Caco-2 (cell line): ENCODE measurements around the gene IQCN. TPM values are rescaled to one million over a fixed set of nuclear protein-coding genes. Genes with fewer than 3 reads are reported as not detected.
A peak's percentile ranks its signal among the peaks of the same experiment; 100 is the strongest.

Source experiments
- BruUV-seq: library from RNA; stranded (reverse); fragments of 400-500 nt; replicated peaks from 2 replicates; lab custom pipeline; 2021; lab: Mats Ljungman, UMichigan
- CTCF ChIA-PET: fragments of 300-600 bp; sonication (Branson Sonifier 250); formaldehyde crosslinking; loops from one replicate; lab custom pipeline; 2022; ENCODE audit warnings: antibody characterized with exemption; lab: Charles Lee
- POLR2A ChIA-PET: fragments of 300-600 bp; sonication (Branson Sonifier 250); formaldehyde crosslinking; loops from one replicate; lab custom pipeline; 2022; ENCODE audit warnings: antibody characterized with exemption; lab: Charles Lee
- DNase-seq, 2 experiments: peaks; one replicate each; pipeline versions ENCODE4 v3.0.0 to v3.0.0-alpha.2; 2020 to 2022
- H3K27me3 ChIP-seq: replicated peaks from 2 replicates; pipeline ENCODE4 v1.6.0; 2011; ENCODE audit warnings: low read length; ENCODE audit not compliant: control insufficient read depth, insufficient read depth
- H3K36me3 ChIP-seq: 2 replicates; pipeline ENCODE4 v1.5.1; 2011; ENCODE audit warnings: low read length; ENCODE audit not compliant: control insufficient read depth, insufficient read depth
- H3K4me1 ChIP-seq: fragments of 250-450 bp; sonication (Bioruptor Pico); 2 replicates; pipeline ENCODE4 v1.5.1; 2020; ENCODE audit warnings: mild to moderate bottlenecking
- H3K4me3 ChIP-seq: 2 replicates; pipeline ENCODE4 v1.5.1; 2011; ENCODE audit warnings: low read depth, mild to moderate bottlenecking, control low read depth, low read length
- H3K9me3 ChIP-seq: fragments of 250-450 bp; sonication (Bioruptor Pico); 2 replicates; pipeline ENCODE4 v1.5.1; 2020; ENCODE audit warnings: mild to moderate bottlenecking, moderate library complexity
- H3K27ac Mint-ChIP-seq: one replicate; pipeline ENCODE4 v1.8.0; 2022; ENCODE audit warnings: mixed read lengths; ENCODE audit not compliant: unreplicated experiment
- H3K27me3 Mint-ChIP-seq: one replicate; pipeline ENCODE4 v1.8.0; 2022; ENCODE audit warnings: mixed read lengths; ENCODE audit not compliant: insufficient read depth, unreplicated experiment
- H3K36me3 Mint-ChIP-seq: one replicate; pipeline ENCODE4 v1.8.0; 2022; ENCODE audit warnings: mild to moderate bottlenecking, mixed read lengths; ENCODE audit not compliant: insufficient read depth, unreplicated experiment
- H3K4me1 Mint-ChIP-seq: one replicate; pipeline ENCODE4 v1.8.0; 2022; ENCODE audit warnings: low read depth, mixed read lengths; ENCODE audit not compliant: unreplicated experiment
- H3K4me3 Mint-ChIP-seq: one replicate; pipeline ENCODE4 v1.8.0; 2022; ENCODE audit warnings: mild to moderate bottlenecking, moderate library complexity, mixed read lengths; ENCODE audit not compliant: unreplicated experiment
- H3K9me3 Mint-ChIP-seq: one replicate; pipeline ENCODE4 v1.8.0; 2022; ENCODE audit warnings: mixed read lengths; ENCODE audit not compliant: unreplicated experiment
- intact Hi-C: fragments of 100-400 bp; cut with micrococcal nuclease; formaldehyde crosslinking; loops from one replicate; pipeline ENCODE4 v1.10.0; 2022; ENCODE audit not compliant: unreplicated experiment
- total RNA-seq: library from RNA; stranded (reverse); gene quantifications from 2 replicates; pipeline ENCODE4 v1.2.3, GENCODE V29; 2022
- TF ChIP-seq, protein P1 (sequence below), 2 experiments: fragments of 200-600 bp in 1 of 2; IDR thresholded peaks; 1 replicate in 1 of 2; 2 replicates in 1 of 2; pipeline versions ENCODE4 v1.5.1 to v1.8.0; 2011 to 2022; ENCODE audit warnings: antibody characterized with exemption in 1 of 2, control low read depth in 1 of 2, inconsistent platforms in 1 of 2, low read depth in 1 of 2, low read length in 1 of 2, mild to moderate bottlenecking in 1 of 2, moderate library complexity in 1 of 2; ENCODE audit not compliant: insufficient read depth in 1 of 2, severe bottlenecking in 1 of 2, unreplicated experiment in 1 of 2

IQCN gene
- total RNA-seq, 1 experiment from 2014 or later: 2.1 TPM

DNA sequence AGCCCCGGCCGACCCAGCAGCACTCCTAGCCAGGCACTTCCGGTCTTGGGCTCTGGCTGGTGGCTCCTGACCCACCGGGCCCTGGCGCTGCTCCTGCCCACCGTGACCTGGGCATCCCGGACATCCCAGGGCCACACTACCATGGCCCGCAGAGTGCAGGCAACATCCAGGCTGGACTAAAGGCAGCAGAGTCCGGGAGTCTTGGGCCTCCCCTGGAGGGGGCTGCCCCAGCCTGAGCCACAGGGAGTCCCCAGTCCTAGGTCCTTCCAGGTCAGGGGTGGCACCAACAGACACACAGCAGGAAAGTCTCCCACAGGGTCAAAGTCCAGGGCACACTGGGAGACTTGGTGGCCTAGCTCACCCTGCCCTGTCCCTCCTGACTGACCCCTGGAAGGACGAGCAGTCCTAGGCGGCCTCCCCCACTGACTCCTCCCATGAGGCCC, 37.9 kb upstream of the IQCN start:
- TF ChIP-seq, protein P1, sequence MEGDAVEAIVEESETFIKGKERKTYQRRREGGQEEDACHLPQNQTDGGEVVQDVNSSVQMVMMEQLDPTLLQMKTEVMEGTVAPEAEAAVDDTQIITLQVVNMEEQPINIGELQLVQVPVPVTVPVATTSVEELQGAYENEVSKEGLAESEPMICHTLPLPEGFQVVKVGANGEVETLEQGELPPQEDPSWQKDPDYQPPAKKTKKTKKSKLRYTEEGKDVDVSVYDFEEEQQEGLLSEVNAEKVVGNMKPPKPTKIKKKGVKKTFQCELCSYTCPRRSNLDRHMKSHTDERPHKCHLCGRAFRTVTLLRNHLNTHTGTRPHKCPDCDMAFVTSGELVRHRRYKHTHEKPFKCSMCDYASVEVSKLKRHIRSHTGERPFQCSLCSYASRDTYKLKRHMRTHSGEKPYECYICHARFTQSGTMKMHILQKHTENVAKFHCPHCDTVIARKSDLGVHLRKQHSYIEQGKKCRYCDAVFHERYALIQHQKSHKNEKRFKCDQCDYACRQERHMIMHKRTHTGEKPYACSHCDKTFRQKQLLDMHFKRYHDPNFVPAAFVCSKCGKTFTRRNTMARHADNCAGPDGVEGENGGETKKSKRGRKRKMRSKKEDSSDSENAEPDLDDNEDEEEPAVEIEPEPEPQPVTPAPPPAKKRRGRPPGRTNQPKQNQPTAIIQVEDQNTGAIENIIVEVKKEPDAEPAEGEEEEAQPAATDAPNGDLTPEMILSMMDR (IDR thresholded peaks at IDR 0.05; ENCODE audit: insufficient read depth in 1 of 2, low read depth in 1 of 2, low read length in 1 of 2, severe bottlenecking in 1 of 2, unreplicated experiment in 1 of 2): no peak
- peaks cover 26% of the 10 kb centered on the region for H3K36me3 Mint-ChIP-seq
- no peak overlapping the region for H3K27ac Mint-ChIP-seq
- ChIA-PET POLR2A (interaction anchor here (0.9 kb wide), 1 partner anchor 31 kb away, joined by 3 read pairs; the partner anchor contains the start of gene JUND), CTCF (no interaction called here)
- peaks cover 2% of the 10 kb centered on the region; the same call in 1 of the 2 replicates for H3K36me3 ChIP-seq
- H3K27me3 Mint-ChIP-seq: no peaks in the 10 kb centered on the region
- H3K4me1 Mint-ChIP-seq: no peaks in the 10 kb centered on the region
- intact Hi-C loops: no loop called here
- H3K4me3 Mint-ChIP-seq: no peak overlapping the region
- H3K9me3 Mint-ChIP-seq: no peaks in the 10 kb centered on the region
- no peak overlapping the region for H3K4me3 ChIP-seq
- no peak for DNase-seq
- H3K27me3 ChIP-seq: no peaks in the 10 kb centered on the region
- BruUV-seq: no TSS peak
- peaks cover 32% of the 10 kb centered on the region for H3K4me1 ChIP-seq
- H3K9me3 ChIP-seq: no peaks in the 10 kb centered on the region

DNA sequence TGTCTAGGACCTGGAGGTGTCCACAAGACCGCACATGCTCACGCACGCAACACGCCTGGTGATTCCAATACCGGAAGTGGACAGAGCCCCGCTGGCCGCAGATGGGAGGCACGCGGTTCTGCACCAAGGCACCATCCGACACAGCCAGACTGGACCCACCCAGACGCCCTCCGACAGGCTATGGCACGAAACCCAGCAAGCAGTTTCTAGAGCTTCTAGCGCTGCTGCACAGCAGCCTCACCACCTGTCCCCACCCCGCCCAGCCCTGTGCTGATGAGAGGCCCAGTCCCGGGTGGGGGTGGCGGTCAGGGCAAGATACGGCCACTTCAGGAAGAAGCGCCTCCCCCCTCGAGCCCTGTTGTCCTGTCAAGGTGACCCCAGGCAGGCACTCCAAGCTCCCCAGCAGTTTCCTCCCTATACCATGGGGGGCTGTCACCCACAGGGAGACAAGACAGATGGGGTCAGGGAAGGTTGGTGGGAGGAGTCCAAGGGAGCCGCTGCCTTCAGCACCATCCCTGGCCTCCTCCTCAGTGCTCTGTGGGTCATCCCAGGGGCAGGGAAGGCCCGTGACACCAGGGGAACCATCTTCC, 37.3 kb upstream of the IQCN start:
- DNase-seq: no peak
- Mint-ChIP-seq H3K27me3 (no peaks in the 10 kb centered on the region), H3K9me3 (no peaks in the 10 kb centered on the region), H3K27ac (no peak overlapping the region), H3K36me3 (peaks cover 28% of the 10 kb centered on the region), H3K4me3 (no peak overlapping the region), H3K4me1 (no peaks in the 10 kb centered on the region)
- intact Hi-C loops: no loop called here
- H3K9me3 ChIP-seq: no peaks in the 10 kb centered on the region
- H3K36me3 ChIP-seq: peaks cover 2% of the 10 kb centered on the region; the same call in 1 of the 2 replicates
- no peak overlapping the region for H3K4me3 ChIP-seq
- TF ChIP-seq, protein P1 (IDR thresholded peaks at IDR 0.05; ENCODE audit: insufficient read depth in 1 of 2, low read depth in 1 of 2, low read length in 1 of 2, severe bottlenecking in 1 of 2, unreplicated experiment in 1 of 2): no peak
- ChIA-PET CTCF (no interaction called here), POLR2A (interaction anchor here (0.9 kb wide), 1 partner anchor 30 kb away, joined by 3 read pairs; the partner anchor contains the start of gene JUND)
- no TSS peak for BruUV-seq
- peaks cover 32% of the 10 kb centered on the region for H3K4me1 ChIP-seq
- no peaks in the 10 kb centered on the region for H3K27me3 ChIP-seq

DNA sequence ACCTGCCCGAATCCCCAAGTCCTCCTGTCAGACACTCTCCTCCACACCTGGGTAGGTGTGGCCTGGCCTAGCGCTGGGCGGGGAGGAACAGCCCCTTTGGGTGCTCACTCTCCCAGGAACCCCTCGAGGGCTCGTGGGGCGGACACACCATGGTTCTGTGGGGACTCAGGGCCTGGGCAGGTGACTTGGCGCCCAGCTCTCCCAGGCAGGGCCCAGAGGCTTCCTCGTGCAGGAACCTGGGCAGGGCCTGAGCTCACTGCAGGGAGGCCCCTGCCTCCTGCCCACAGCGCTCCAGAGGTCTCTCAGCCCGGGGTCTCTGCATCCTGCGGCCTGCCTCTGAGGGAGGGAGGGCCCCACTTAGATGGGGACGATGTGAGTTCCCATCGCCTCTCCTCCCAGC, 36.7 kb upstream of the IQCN start:
- H3K27ac Mint-ChIP-seq: peak overlapping the region; percentile 45
- intact Hi-C loops: no loop called here
- H3K27me3 Mint-ChIP-seq: no peaks in the 10 kb centered on the region
- no peaks in the 10 kb centered on the region for H3K9me3 ChIP-seq
- no peak for DNase-seq
- POLR2A ChIA-PET: interaction anchor here (0.6 to 0.9 kb wide), 2 partner anchors 18 to 29 kb away, joined by 3 to 15 read pairs; partner anchors contain the start of gene JUND
- H3K4me3 ChIP-seq: no peak overlapping the region
- peak overlapping the region; percentile 2 for H3K4me3 Mint-ChIP-seq
- H3K36me3 ChIP-seq: peaks cover 2% of the 10 kb centered on the region; the same call in 1 of the 2 replicates
- H3K27me3 ChIP-seq: no peaks in the 10 kb centered on the region
- BruUV-seq: no TSS peak
- H3K36me3 Mint-ChIP-seq: peaks cover 28% of the 10 kb centered on the region
- peaks cover 32% of the 10 kb centered on the region for H3K4me1 ChIP-seq
- CTCF ChIA-PET: no interaction called here
- H3K4me1 Mint-ChIP-seq: no peaks in the 10 kb centered on the region
- no peaks in the 10 kb centered on the region for H3K9me3 Mint-ChIP-seq
- TF ChIP-seq, protein P1 (IDR thresholded peaks at IDR 0.05; ENCODE audit: insufficient read depth in 1 of 2, low read depth in 1 of 2, low read length in 1 of 2, severe bottlenecking in 1 of 2, unreplicated experiment in 1 of 2): no peak
